SU-DHL-6 (cell line): ENCODE measurements around the gene RAP1B.

Source experiments
- H2AFZ ChIP-seq: fragments of 200-600 bp; sonication (generic); 2 replicates; pipeline ENCODE4 v1.6.1; 2014; ENCODE audit warnings: low read depth, mild to moderate bottlenecking, moderate library complexity, mixed read lengths, antibody characterized with exemption, low read length; ENCODE audit not compliant: severe bottlenecking
- H3F3A ChIP-seq: fragments of 200-600 bp; shearing (Covaris generic); 2 replicates; pipeline ENCODE4 v1.6.0; 2016; ENCODE audit warnings: antibody characterized with exemption, mild to moderate bottlenecking; ENCODE audit not compliant: insufficient read depth
- H3K27ac ChIP-seq: fragments of 200-600 bp; sonication (generic); 2 replicates; pipeline ENCODE4 v1.5.1; 2016; ENCODE audit warnings: low read depth, mild to moderate bottlenecking, low read length, moderate library complexity, mixed read lengths
- H3K27me3 ChIP-seq: fragments of 200-600 bp; sonication (generic), shearing (Covaris generic); 2 replicates; pipeline ENCODE4 v1.6.0; 2014; ENCODE audit warnings: mild to moderate bottlenecking, low read length
- H3K36me3 ChIP-seq: fragments of 200-600 bp; sonication (generic); 2 replicates; pipeline ENCODE4 v1.6.1; 2014; ENCODE audit warnings: mild to moderate bottlenecking, low read length, mixed read lengths
- H3K4me2 ChIP-seq: fragments of 300-600, 200-600 bp; shearing (Covaris generic), sonication (generic); 2 replicates; pipeline ENCODE4 v1.6.0; 2014; ENCODE audit warnings: low read length, low read depth, mild to moderate bottlenecking; ENCODE audit not compliant: poor library complexity, severe bottlenecking
- H3K4me3 ChIP-seq: fragments of 200-600 bp; sonication (generic); 2 replicates; pipeline ENCODE4 v1.5.1; 2014; ENCODE audit warnings: antibody characterized with exemption, low read length, mild to moderate bottlenecking, mixed read lengths; ENCODE audit not compliant: insufficient read depth, poor library complexity, severe bottlenecking
- H3K79me2 ChIP-seq: fragments of 200-600 bp; sonication (generic); 2 replicates; pipeline ENCODE4 v1.6.1; 2014; ENCODE audit warnings: mild to moderate bottlenecking, low read length, moderate library complexity; ENCODE audit not compliant: insufficient read depth
- H3K9ac ChIP-seq: fragments of 200-600 bp; sonication (generic); 2 replicates; pipeline ENCODE4 v1.7.0; 2014; ENCODE audit warnings: mild to moderate bottlenecking, low read length
- H3K9me2 ChIP-seq: fragments of 200-600 bp; sonication (generic); replicated peaks from 2 replicates; pipeline ENCODE4 v1.6.1; 2014; ENCODE audit warnings: low read length; ENCODE audit not compliant: insufficient read depth
- H3K9me3 ChIP-seq: fragments of 200-600 bp; sonication (generic); 2 replicates; pipeline ENCODE4 v1.6.1; 2014; ENCODE audit warnings: low read length, mixed read lengths; ENCODE audit not compliant: insufficient read depth
- H4K20me1 ChIP-seq: fragments of 200-600 bp; sonication (generic); 2 replicates; pipeline ENCODE4 v1.6.1; 2014; ENCODE audit warnings: low read depth, mild to moderate bottlenecking, antibody characterized with exemption, low read length, moderate library complexity, mixed read lengths
- CTCF ChIP-seq: fragments of 200-600 bp; sonication (generic); IDR thresholded peaks from one replicate; pipeline ENCODE4 v1.5.1; 2017; ENCODE audit warnings: antibody characterized with exemption, mild to moderate bottlenecking, low read length, moderate library complexity; ENCODE audit not compliant: insufficient read depth, poor library complexity, severe bottlenecking
- EZH2phosphoT487 ChIP-seq: fragments of 200-600 bp; sonication (generic), shearing (Covaris generic); conservative IDR thresholded peaks from 2 replicates; pipeline ENCODE4 v1.6.1; 2018; ENCODE audit warnings: mild to moderate bottlenecking, antibody characterized with exemption, low read length, moderate library complexity, mixed read lengths

Gene RAP1B

GRCh38 chr12:68579254-68579653 is 31.4 kb upstream of the RAP1B start:
- no peaks in the 10 kb centered on the region for H3F3A ChIP-seq
- H3K79me2 ChIP-seq = no peaks in the 10 kb centered on the region
- no peaks in the 10 kb centered on the region for H3K9me3 ChIP-seq
- H4K20me1 ChIP-seq = no peaks in the 10 kb centered on the region
- no peak overlapping the region for H2AFZ ChIP-seq
- no peaks in the 10 kb centered on the region for H3K9me2 ChIP-seq
- TF ChIP-seq CTCF (no peak), EZH2phosphoT487 (no peak)
- no peaks in the 10 kb centered on the region for H3K27me3 ChIP-seq
- no peaks in the 10 kb centered on the region for H3K36me3 ChIP-seq
- no peak overlapping the region for H3K27ac ChIP-seq
- no peak overlapping the region for H3K4me3 ChIP-seq
- H3K9ac ChIP-seq = no peak overlapping the region
- no peak overlapping the region for H3K4me2 ChIP-seq

- Histone ChIP-seq H3K4me3 (no peak overlapping the region), H3K27ac (no peak overlapping the region), H3K9me3 (no peaks in the 10 kb centered on the region), H2AFZ (no peak overlapping the region), H3K36me3 (no peaks in the 10 kb centered on the region), H3K27me3 (no peaks in the 10 kb centered on the region), H4K20me1 (no peaks in the 10 kb centered on the region), H3K9me2 (no peaks in the 10 kb centered on the region), H3F3A (no peaks in the 10 kb centered on the region), H3K9ac (no peak overlapping the region), H3K79me2 (no peaks in the 10 kb centered on the region), H3K4me2 (no peak overlapping the region)
- TF ChIP-seq CTCF (no peak), EZH2phosphoT487 (no peak)
These were observed 29.8 kb upstream of the RAP1B start for GRCh38 chr12:68580911-68581310.

GRCh38 chr12:68581926-68582325 is 28.8 kb upstream of the RAP1B start:
- no peak for TF ChIP-seq CTCF
- no peak for TF ChIP-seq EZH2phosphoT487
- no peaks in the 10 kb centered on the region for H4K20me1 ChIP-seq
- no peaks in the 10 kb centered on the region for H3K9me3 ChIP-seq
- H3K4me3 ChIP-seq = no peak overlapping the region
- H3K27me3 ChIP-seq = no peaks in the 10 kb centered on the region
- no peak overlapping the region for H3K9ac ChIP-seq
- H3K36me3 ChIP-seq = no peaks in the 10 kb centered on the region
- H3K4me2 ChIP-seq = no peak overlapping the region
- no peak overlapping the region for H3K27ac ChIP-seq
- no peak overlapping the region for H2AFZ ChIP-seq
- no peaks in the 10 kb centered on the region for H3K79me2 ChIP-seq
- no peaks in the 10 kb centered on the region for H3F3A ChIP-seq
- H3K9me2 ChIP-seq = no peaks in the 10 kb centered on the region

GRCh38 chr12:68585966-68586365 is 24.7 kb upstream of the RAP1B start:
- Histone ChIP-seq H2AFZ (no peak overlapping the region), H3K4me2 (no peak overlapping the region), H3K9ac (no peak overlapping the region), H3K9me2 (no peaks in the 10 kb centered on the region), H3F3A (no peaks in the 10 kb centered on the region), H3K27me3 (no peaks in the 10 kb centered on the region), H4K20me1 (no peaks in the 10 kb centered on the region), H3K36me3 (no peaks in the 10 kb centered on the region), H3K27ac (no peak overlapping the region), H3K79me2 (no peaks in the 10 kb centered on the region), H3K4me3 (no peak overlapping the region), H3K9me3 (0 out of 2 replicates have a peak, but pooled peaks cover 4% of the 10 kb centered on the region)
- TF ChIP-seq EZH2phosphoT487 (no peak), CTCF (no peak)
